Activated B cell treated with CpG ODN at 0.5 μM for 24 hours (primary cell): ENCODE data around the gene WFDC9. TPM values are rescaled to one million over a fixed set of nuclear protein-coding genes. Genes with fewer than 3 reads are reported as not detected.
"Not testable (repeated sequence)": the region's sequence is repeated elsewhere in the genome, so short reads cannot be mapped to it uniquely, and the experiment has no call there.

Source experiments
- ATAC-seq: fragments of 200-7000 bp; cut with Tn5 transposase; one replicate; pipeline ENCODE4 v1.10.0; 2021; ENCODE audit warnings: low read depth, mild to moderate bottlenecking, moderate library complexity
- CTCF ChIA-PET: fragments of 350-600 bp; sonication (Branson Sonifier 250); formaldehyde crosslinking; loops from one replicate; lab custom pipeline; 2021; ENCODE audit warnings: antibody characterized with exemption; lab: Charles Lee
- POLR2A ChIA-PET: fragments of 350-600 bp; sonication (Branson Sonifier 250); formaldehyde crosslinking; loops from one replicate; lab custom pipeline; 2021; ENCODE audit warnings: antibody characterized with exemption; lab: Charles Lee
- DNase-seq: peaks from one replicate; pipeline ENCODE4 v3.0.0; 2022
- H3K27ac Mint-ChIP-seq: one replicate; pipeline ENCODE4 v1.8.0; 2020; ENCODE audit warnings: mixed read lengths
- H3K27me3 Mint-ChIP-seq: one replicate; pipeline ENCODE4 v1.8.0; 2021; ENCODE audit warnings: mixed read lengths
- H3K36me3 Mint-ChIP-seq: one replicate; pipeline ENCODE4 v1.8.0; 2021; ENCODE audit warnings: low read depth, mixed read lengths
- H3K4me1 Mint-ChIP-seq: one replicate; pipeline ENCODE4 v1.8.0; 2021; ENCODE audit warnings: mixed read lengths
- H3K4me3 Mint-ChIP-seq: one replicate; pipeline ENCODE4 v1.8.0; 2020; ENCODE audit warnings: mild to moderate bottlenecking, mixed read lengths
- H3K9me3 Mint-ChIP-seq: one replicate; pipeline ENCODE4 v1.8.0; 2020; ENCODE audit warnings: mixed read lengths
- intact Hi-C: fragments of 100-400 bp; cut with micrococcal nuclease; formaldehyde crosslinking; loops from one replicate; pipeline ENCODE4 v1.15.1; 2024
- total RNA-seq: library from RNA; stranded (reverse); gene quantifications from 2 replicates; pipeline ENCODE4 v1.2.3, GENCODE V29; 2022
- TF ChIP-seq, protein P1 (sequence below): fragments of 200-600 bp; IDR thresholded peaks from one replicate; pipeline ENCODE4 v1.8.0; 2022; ENCODE audit warnings: antibody characterized with exemption, mild to moderate bottlenecking

The WFDC9 gene
- not detected in 2 replicates for total RNA-seq

DNA sequence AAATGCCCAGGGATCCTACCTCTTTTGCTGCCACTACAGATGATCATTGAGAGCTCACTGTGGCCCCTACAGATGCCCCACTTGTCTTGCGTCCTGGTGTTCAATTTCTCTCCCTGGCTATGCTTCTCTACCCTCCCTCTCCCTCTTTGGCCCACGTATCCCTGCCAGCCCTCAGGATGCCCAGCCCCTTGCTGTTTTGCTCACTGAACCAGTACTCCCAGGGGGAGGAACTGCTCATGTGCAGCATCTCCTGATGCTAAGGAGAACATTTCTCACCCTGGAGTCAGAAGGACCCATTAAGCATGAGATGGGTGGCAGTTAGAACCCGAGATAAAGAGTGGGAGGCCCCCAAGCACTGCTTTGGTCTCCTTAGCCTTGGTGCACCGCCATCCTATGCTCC is at the start of gene WFDC9:
Gene WFDC9 (minus strand): TSS at position 101 of the 400 bp plus-strand sequence. CDS start 21,103 bp downstream, outside the sequence.
- no peaks in the 10 kb centered on the region for H3K36me3 Mint-ChIP-seq
- peaks cover 2% of the 10 kb centered on the region for H3K9me3 Mint-ChIP-seq
- H3K27me3 Mint-ChIP-seq = peaks cover 21% of the 10 kb centered on the region
- H3K27ac Mint-ChIP-seq = no peak within 1 kb of the TSS
- H3K4me1 Mint-ChIP-seq = peaks cover 3% of the 10 kb centered on the region
- DNase-seq = no peak
- POLR2A ChIA-PET = no interaction called here
- intact Hi-C loops = no loop called here
- no peak within 1 kb of the TSS for H3K4me3 Mint-ChIP-seq
- TF ChIP-seq, protein P1, sequence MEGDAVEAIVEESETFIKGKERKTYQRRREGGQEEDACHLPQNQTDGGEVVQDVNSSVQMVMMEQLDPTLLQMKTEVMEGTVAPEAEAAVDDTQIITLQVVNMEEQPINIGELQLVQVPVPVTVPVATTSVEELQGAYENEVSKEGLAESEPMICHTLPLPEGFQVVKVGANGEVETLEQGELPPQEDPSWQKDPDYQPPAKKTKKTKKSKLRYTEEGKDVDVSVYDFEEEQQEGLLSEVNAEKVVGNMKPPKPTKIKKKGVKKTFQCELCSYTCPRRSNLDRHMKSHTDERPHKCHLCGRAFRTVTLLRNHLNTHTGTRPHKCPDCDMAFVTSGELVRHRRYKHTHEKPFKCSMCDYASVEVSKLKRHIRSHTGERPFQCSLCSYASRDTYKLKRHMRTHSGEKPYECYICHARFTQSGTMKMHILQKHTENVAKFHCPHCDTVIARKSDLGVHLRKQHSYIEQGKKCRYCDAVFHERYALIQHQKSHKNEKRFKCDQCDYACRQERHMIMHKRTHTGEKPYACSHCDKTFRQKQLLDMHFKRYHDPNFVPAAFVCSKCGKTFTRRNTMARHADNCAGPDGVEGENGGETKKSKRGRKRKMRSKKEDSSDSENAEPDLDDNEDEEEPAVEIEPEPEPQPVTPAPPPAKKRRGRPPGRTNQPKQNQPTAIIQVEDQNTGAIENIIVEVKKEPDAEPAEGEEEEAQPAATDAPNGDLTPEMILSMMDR = no peak
- CTCF ChIA-PET = interaction anchor here (0.9 kb wide), 1 partner anchor 140 kb away, joined by 3 read pairs; no protein-coding TSS in a partner anchor
- no peak for ATAC-seq

DNA sequence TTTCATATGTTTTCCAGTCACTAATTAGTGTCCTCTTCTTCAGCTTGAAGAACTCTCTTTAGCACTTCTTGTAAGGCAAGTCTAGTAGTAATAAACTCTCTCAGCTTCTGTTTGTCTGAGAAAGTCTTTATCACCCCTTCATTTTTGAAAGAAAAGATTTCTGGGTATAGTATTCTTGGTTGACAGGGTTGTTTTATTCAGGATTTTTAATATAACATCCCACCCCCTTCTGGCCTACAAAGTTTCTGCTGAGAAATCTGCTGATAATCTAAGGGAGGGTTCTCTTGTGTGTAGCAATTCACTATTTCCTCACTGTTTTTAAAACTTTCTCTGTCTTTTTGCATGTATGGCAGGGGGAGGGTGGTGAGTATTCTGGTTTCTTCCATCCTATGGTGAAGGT is 48.6 kb upstream of the WFDC9 start:
- intact Hi-C loops = no loop called here
- DNase-seq = no peak
- peaks cover 21% of the 10 kb centered on the region for H3K27me3 Mint-ChIP-seq
- no peaks in the 10 kb centered on the region for H3K4me1 Mint-ChIP-seq
- POLR2A ChIA-PET = no interaction called here
- no peak overlapping the region for H3K27ac Mint-ChIP-seq
- ATAC-seq = no peak
- CTCF ChIA-PET = no interaction called here
- TF ChIP-seq, protein P1 = no peak
- peaks cover 8% of the 10 kb centered on the region for H3K36me3 Mint-ChIP-seq
- H3K4me3 Mint-ChIP-seq = no peak overlapping the region
- peaks cover 31% of the 10 kb centered on the region for H3K9me3 Mint-ChIP-seq

DNA sequence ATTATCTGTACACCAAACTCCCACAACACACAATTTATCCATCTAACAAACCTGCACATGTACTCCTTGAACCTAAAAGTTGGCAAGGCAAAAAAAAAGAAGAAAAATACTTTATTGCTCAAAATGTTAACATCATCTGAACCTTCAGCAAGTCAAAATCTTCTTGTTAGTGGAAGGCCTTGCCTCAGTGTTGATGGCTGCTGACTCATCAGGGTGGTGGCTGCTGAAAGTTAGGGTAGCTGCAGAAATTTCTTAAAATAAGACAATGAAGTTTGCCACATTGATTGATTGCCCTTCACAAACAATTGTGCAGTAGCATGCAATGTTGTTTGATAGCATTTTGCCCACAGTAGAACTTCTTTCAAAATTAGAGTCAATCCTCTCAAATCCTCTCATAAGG is 41.7 kb upstream of the WFDC9 start:
- CTCF ChIA-PET = no interaction called here
- POLR2A ChIA-PET = no interaction called here
- Mint-ChIP-seq H3K27me3 (peaks cover 21% of the 10 kb centered on the region), H3K36me3 (peaks cover 2% of the 10 kb centered on the region), H3K4me1 (no peaks in the 10 kb centered on the region), H3K9me3 (peaks cover 17% of the 10 kb centered on the region), H3K4me3 (no peak overlapping the region), H3K27ac (no peak overlapping the region)
- ATAC-seq = no peak
- no peak for DNase-seq
- TF ChIP-seq, protein P1 = no peak
- intact Hi-C loops = no loop called here

DNA sequence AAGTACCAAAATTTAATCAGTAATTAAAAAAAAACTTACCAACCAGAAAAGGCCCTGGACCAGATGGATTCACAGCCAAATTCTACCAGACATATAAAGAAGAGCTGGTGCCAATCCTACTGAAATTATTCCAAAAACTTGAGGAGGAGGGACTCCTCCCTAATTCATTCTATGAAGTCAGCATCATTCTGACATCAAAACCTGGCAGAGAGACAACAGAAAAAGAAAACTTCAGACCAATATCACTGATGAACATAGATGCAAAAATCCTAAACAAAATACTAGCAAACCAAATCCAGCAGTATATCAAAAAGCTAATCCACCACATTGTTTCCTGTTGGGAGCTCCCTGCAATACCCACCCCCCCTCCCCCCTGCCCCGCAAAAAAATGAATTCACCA is 39.1 kb upstream of the WFDC9 start, which contains the start of gene WFDC11:
Gene WFDC11 (minus strand): TSS at position 101 of the 400 bp plus-strand sequence. CDS start 19,639 bp downstream, outside the sequence.
- Mint-ChIP-seq H3K27me3 (peaks cover 23% of the 10 kb centered on the region), H3K27ac (no peak within 1 kb of the TSS)
- CTCF ChIA-PET = no interaction called here

DNA sequence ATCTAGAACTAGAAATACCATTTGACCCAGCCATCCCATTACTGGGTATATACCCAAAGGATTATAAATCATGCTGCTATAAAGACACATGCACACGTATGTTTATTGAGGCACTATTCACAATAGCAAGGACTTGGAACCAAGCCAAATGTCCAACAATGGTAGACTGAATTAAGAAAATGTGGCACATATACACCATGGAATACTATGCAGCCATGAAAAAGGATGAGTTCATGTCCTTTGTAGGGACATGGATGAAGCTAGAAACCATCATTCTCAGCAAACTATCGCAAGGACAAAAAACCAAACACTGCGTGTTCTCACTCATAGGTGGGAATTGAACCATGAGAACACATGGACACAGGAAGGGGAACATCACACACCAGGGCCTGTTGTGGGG is 26.0 kb upstream of the WFDC9 start:
- intact Hi-C loops, H3K36me3 Mint-ChIP-seq, H3K4me1 Mint-ChIP-seq, DNase-seq, CTCF ChIA-PET, ATAC-seq, POLR2A ChIA-PET, H3K27ac Mint-ChIP-seq, H3K4me3 Mint-ChIP-seq, H3K9me3 Mint-ChIP-seq: not testable (repeated sequence)
- peaks cover 13% of the 10 kb centered on the region for H3K27me3 Mint-ChIP-seq

More for the DNA sequence above, 39.1 kb upstream of the WFDC9 start, which contains the start of gene WFDC11:
- ATAC-seq = no peak
- no peaks in the 10 kb centered on the region for H3K4me1 Mint-ChIP-seq
- H3K9me3 Mint-ChIP-seq = peaks cover 2% of the 10 kb centered on the region
- POLR2A ChIA-PET = no interaction called here
- intact Hi-C loops = no loop called here
- H3K4me3 Mint-ChIP-seq = no peak within 1 kb of the TSS
- TF ChIP-seq, protein P1 = no peak
- DNase-seq = no peak
- H3K36me3 Mint-ChIP-seq = no peaks in the 10 kb centered on the region

DNA sequence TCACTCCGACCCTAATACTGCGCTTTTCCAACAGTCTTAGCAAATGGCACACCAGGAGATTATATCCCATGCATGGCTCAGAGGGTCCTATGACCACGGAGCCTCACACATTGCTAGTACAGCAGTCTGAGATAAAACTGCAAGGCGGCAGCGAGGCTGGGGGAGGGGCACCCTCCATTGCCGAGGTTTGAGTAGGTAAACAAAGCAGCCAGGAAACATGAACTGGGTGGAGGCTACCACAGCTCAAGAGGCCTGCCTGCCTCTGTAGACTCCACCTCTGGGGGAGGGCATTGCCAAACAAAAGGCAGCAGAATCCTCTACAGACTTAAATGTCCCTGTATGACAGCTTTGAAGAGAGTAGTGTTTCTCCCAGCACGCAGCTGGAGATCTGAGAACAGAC is 20.6 kb upstream of the WFDC9 start:
- CTCF ChIA-PET, H3K4me3 Mint-ChIP-seq: not testable (repeated sequence)

More for the DNA sequence above, 20.6 kb upstream of the WFDC9 start:
- H3K4me1 Mint-ChIP-seq, DNase-seq, H3K27ac Mint-ChIP-seq, ATAC-seq, intact Hi-C loops, POLR2A ChIA-PET, H3K9me3 Mint-ChIP-seq, H3K36me3 Mint-ChIP-seq: not testable (repeated sequence)
- H3K27me3 Mint-ChIP-seq = peaks cover 23% of the 10 kb centered on the region
